ENCODE measurements around the gene ARHGAP36. TPM values are rescaled to one million over a fixed set of nuclear protein-coding genes. Genes with fewer than 3 reads are reported as not detected.

ARHGAP36 gene
- total RNA-seq, 4 donors from 2014 or later: not detected

- H3K9me3 ChIP-seq: no peaks in the 10 kb centered on the region
- no peak for DNase-seq (ENCODE audit: low spot score in 2 of 2)
- no peak overlapping the region for H3K4me3 ChIP-seq
- TF ChIP-seq POLR2A (IDR thresholded peaks at IDR 0.05): no peak
- no peak for TF ChIP-seq POLR2AphosphoS5 (IDR thresholded peaks at IDR 0.05)
- TF ChIP-seq EP300 (IDR thresholded peaks at IDR 0.05): no peak
- no peak for TF ChIP-seq CTCF (IDR thresholded peaks at IDR 0.05)
- no peaks in the 10 kb centered on the region for H3K4me1 ChIP-seq
- H3K36me3 ChIP-seq: no peaks in the 10 kb centered on the region
- 82% methylated on average over 6 of the region's 6 CpGs for WGBS
- no peak overlapping the region for H3K27ac ChIP-seq
- H3K27me3 ChIP-seq: peaks cover 23% of the 10 kb centered on the region
These were observed 3.2 kb downstream of the ARHGAP36 start for GRCh38 chrX:131061306-131061705.

GRCh38 chrX:131063613-131064012, 5.5 kb downstream of the ARHGAP36 start:
- Histone ChIP-seq H3K9me3 (no peaks in the 10 kb centered on the region), H3K27ac (no peak overlapping the region), H3K36me3 (no peaks in the 10 kb centered on the region), H3K27me3 (peaks cover 32% of the 10 kb centered on the region), H3K4me1 (no peaks in the 10 kb centered on the region), H3K4me3 (no peak overlapping the region)
- TF ChIP-seq POLR2A (IDR thresholded peaks at IDR 0.05) (no peak), EP300 (IDR thresholded peaks at IDR 0.05) (no peak), CTCF (IDR thresholded peaks at IDR 0.05) (no peak), POLR2AphosphoS5 (IDR thresholded peaks at IDR 0.05) (no peak)
- DNase-seq (ENCODE audit: low spot score in 2 of 2): no peak
- 27% methylated on average over 3 of the region's 3 CpGs for WGBS

- H3K4me3 ChIP-seq: no peak overlapping the region
- 62% methylated on average over 3 of the region's 3 CpGs for WGBS
- H3K27me3 ChIP-seq: peaks cover 44% of the 10 kb centered on the region
- DNase-seq (ENCODE audit: low spot score in 2 of 2): no peak
- TF ChIP-seq POLR2A (IDR thresholded peaks at IDR 0.05) (no peak), POLR2AphosphoS5 (IDR thresholded peaks at IDR 0.05) (no peak), EP300 (IDR thresholded peaks at IDR 0.05) (no peak), CTCF (IDR thresholded peaks at IDR 0.05) (no peak)
- H3K4me1 ChIP-seq: no peaks in the 10 kb centered on the region
- H3K9me3 ChIP-seq: no peaks in the 10 kb centered on the region
- no peak overlapping the region for H3K27ac ChIP-seq
- H3K36me3 ChIP-seq: no peaks in the 10 kb centered on the region
These were observed 8.1 kb downstream of the ARHGAP36 start for GRCh38 chrX:131066237-131066636.

GRCh38 chrX:131067216-131067615, 9.1 kb downstream of the ARHGAP36 start:
- Histone ChIP-seq H3K36me3 (no peaks in the 10 kb centered on the region), H3K27me3 (peaks cover 47% of the 10 kb centered on the region), H3K4me1 (no peaks in the 10 kb centered on the region), H3K9me3 (no peaks in the 10 kb centered on the region), H3K4me3 (no peak overlapping the region), H3K27ac (no peak overlapping the region)
- no peak for TF ChIP-seq EP300 (IDR thresholded peaks at IDR 0.05)
- TF ChIP-seq CTCF (IDR thresholded peaks at IDR 0.05): no peak
- no peak for TF ChIP-seq POLR2AphosphoS5 (IDR thresholded peaks at IDR 0.05)
- TF ChIP-seq POLR2A (IDR thresholded peaks at IDR 0.05): no peak
- DNase-seq (ENCODE audit: low spot score in 2 of 2): no peak
- 28% methylated on average over 19 of the region's 19 CpGs for WGBS

GRCh38 chrX:131067846-131068745, 9.9 kb downstream of the ARHGAP36 start:
- DNase-seq (ENCODE audit: low spot score in 2 of 2): no peak
- no peak for TF ChIP-seq EP300 (IDR thresholded peaks at IDR 0.05)
- no peak for TF ChIP-seq CTCF (IDR thresholded peaks at IDR 0.05)
- no peak for TF ChIP-seq POLR2A (IDR thresholded peaks at IDR 0.05)
- TF ChIP-seq POLR2AphosphoS5 (IDR thresholded peaks at IDR 0.05): no peak
- 39% methylated on average over 38 of the region's 41 CpGs for WGBS
- H3K27me3 ChIP-seq: peaks cover 55% of the 10 kb centered on the region
- no peaks in the 10 kb centered on the region for H3K36me3 ChIP-seq
- no peak overlapping the region for H3K4me3 ChIP-seq
- no peak overlapping the region for H3K27ac ChIP-seq
- H3K9me3 ChIP-seq: no peaks in the 10 kb centered on the region
- H3K4me1 ChIP-seq: no peaks in the 10 kb centered on the region
